ENCODE measurements around the gene AK1. TPM values are rescaled to one million over a fixed set of nuclear protein-coding genes. Genes with fewer than 3 reads are reported as not detected.

AK1 gene
- polyA plus RNA-seq, 1 of the 3 experiments (the other 2 are of a cell fraction): 125 TPM

GRCh38 chr9:127873223-127873691 lies 4.2 kb downstream of the AK1 start (continued):
- no peak for TF ChIP-seq YY1 (IDR thresholded peaks at IDR 0.05; ENCODE audit: low read depth)
- no peak for TF ChIP-seq POLR2AphosphoS5 (IDR thresholded peaks at IDR 0.05; ENCODE audit: low read depth, low read length)

DNA sequence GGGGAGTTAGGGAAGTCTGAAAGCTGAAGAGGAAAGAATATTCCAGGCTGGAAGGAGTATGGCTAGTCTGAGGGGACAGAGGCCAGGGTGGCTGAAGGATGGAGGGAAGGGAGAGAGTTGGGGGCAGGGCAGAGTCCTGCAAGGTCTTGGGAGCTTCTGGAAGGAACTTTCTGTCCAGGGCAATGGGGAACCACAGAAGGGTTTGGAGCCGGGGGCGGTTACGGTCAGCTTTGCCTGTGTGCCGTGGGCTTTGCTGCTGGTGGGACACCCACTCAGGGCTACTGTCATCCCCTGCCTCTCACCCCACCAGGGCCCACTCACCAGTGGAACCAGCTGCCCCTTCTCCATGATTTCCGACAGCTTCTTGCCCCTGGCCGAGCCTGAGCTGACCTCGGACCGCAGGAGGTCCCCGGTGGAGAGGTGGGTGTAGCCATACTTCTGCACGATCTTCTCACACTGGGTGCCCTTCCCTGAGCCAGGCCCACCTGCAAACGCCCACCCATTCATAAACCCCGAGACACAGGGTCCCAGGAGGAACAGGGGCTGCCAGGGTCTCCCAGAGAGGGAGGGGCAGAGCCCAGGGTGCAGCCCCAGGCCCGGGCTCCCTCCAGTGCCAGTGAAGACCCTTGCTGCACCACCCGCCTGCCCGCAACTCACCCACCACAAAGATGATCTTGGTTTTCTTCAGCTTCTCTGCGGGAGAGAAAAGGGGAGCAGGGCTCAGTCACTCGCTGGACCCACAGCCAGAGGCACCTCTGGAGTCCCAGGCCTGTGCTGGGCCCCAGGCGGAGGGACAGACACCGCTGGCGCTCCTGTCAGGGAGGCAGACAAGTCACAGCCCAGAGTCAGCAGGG lies 4.9 kb downstream of the AK1 start:
- H3F3A ChIP-seq (replicated peaks; ENCODE audit: insufficient read depth): no peaks in the 10 kb centered on the region
- no peak overlapping the region for H3K4me3 ChIP-seq (ENCODE audit: low read depth in 2 of 2, low read length in 1 of 2)
- H3K4me1 ChIP-seq (ENCODE audit: control insufficient read depth in 1 of 2, insufficient read depth in 2 of 2, low read depth in 1 of 2, low read length in 1 of 2): peaks cover 4 to 31% of the 10 kb centered on the region in 2 experiments; a peak in 1 of 4 replicates
- no peaks in the 10 kb centered on the region for H4K20me1 ChIP-seq (ENCODE audit: insufficient read depth)
- H3K27me3 ChIP-seq (ENCODE audit: insufficient read depth): no peaks in the 10 kb centered on the region
- ChIA-PET CTCF (interaction anchor here (0.7 to 10.6 kb wide), 9 partner anchors 8 to 162 kb away, joined by 3 to 116 read pairs (median 7); partner anchors contain the start of genes CDK9, ENG, FPGS and TOR2A), POLR2A (no interaction called here)
- TF ChIP-seq EP300 (IDR thresholded peaks at IDR 0.05; ENCODE audit: borderline replicate concordance in 1 of 2, low read depth in 1 of 2, low read length in 1 of 2): no peak
- TF ChIP-seq FOSL2 (IDR thresholded peaks at IDR 0.05; ENCODE audit: borderline replicate concordance, low read depth): no peak
- TF ChIP-seq, protein P1, sequence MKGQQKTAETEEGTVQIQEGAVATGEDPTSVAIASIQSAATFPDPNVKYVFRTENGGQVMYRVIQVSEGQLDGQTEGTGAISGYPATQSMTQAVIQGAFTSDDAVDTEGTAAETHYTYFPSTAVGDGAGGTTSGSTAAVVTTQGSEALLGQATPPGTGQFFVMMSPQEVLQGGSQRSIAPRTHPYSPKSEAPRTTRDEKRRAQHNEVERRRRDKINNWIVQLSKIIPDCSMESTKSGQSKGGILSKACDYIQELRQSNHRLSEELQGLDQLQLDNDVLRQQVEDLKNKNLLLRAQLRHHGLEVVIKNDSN (IDR thresholded peaks at IDR 0.05; ENCODE audit: borderline replicate concordance, low read depth): no peak
- no peak for TF ChIP-seq TCF12 (IDR thresholded peaks at IDR 0.05)
- TF ChIP-seq, protein P2, sequence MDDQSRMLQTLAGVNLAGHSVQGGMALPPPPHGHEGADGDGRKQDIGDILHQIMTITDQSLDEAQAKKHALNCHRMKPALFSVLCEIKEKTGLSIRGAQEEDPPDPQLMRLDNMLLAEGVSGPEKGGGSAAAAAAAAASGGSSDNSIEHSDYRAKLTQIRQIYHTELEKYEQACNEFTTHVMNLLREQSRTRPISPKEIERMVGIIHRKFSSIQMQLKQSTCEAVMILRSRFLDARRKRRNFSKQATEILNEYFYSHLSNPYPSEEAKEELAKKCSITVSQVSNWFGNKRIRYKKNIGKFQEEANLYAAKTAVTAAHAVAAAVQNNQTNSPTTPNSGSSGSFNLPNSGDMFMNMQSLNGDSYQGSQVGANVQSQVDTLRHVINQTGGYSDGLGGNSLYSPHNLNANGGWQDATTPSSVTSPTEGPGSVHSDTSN (IDR thresholded peaks at IDR 0.05): no peak
- no peak for TF ChIP-seq MXI1 (IDR thresholded peaks at IDR 0.05; ENCODE audit: low read depth, low read length)
- TF ChIP-seq FOXM1 (IDR thresholded peaks at IDR 0.05; ENCODE audit: low read depth): no peak
- no peak for TF ChIP-seq RFX5 (IDR thresholded peaks at IDR 0.05; ENCODE audit: low read length)
- TF ChIP-seq NFIC (IDR thresholded peaks at IDR 0.05; ENCODE audit: borderline replicate concordance): no peak
- TF ChIP-seq ZBTB33 (IDR thresholded peaks at IDR 0.05; ENCODE audit: borderline replicate concordance, low read depth): no peak
- no peak for TF ChIP-seq GABPA (IDR thresholded peaks at IDR 0.05; ENCODE audit: low read depth)
- TF ChIP-seq CHD2 (IDR thresholded peaks at IDR 0.05; ENCODE audit: low read length, partially characterized antibody): no peak
- no peak for TF ChIP-seq IRF3 (IDR thresholded peaks at IDR 0.05; ENCODE audit: low read depth, low read length)
- H2AFZ ChIP-seq (ENCODE audit: low read depth): no peak overlapping the region
- peaks cover 7% of the 10 kb centered on the region; the same call in 1 of the 2 replicates for H3K79me2 ChIP-seq (ENCODE audit: insufficient read depth)
- no peaks in the 10 kb centered on the region for H3K9me3 ChIP-seq
- H3K27ac ChIP-seq (ENCODE audit: low read depth in 2 of 2, low read length in 1 of 2): no peak overlapping the region
- peaks cover 0 to 12% of the 10 kb centered on the region in 2 experiments for H3K36me3 ChIP-seq (replicated peaks in 1 of 2; ENCODE audit: control insufficient read depth in 1 of 2, insufficient read depth in 2 of 2, low read length in 1 of 2)
- no peaks in the 10 kb centered on the region for H3K9me2 ChIP-seq
- no peak overlapping the region for H3K4me2 ChIP-seq
- H3K9ac ChIP-seq: no peak overlapping the region
- DNase-seq: no peak
- WGBS (ENCODE audit: low lambda C conversion rate): 89% methylated on average over 16 of the region's 20 CpGs
